Measurements from ENCODE around the gene LPAR1. TPM values are rescaled to one million over a fixed set of nuclear protein-coding genes. Genes with fewer than 3 reads are reported as not detected.

The LPAR1 gene
- total RNA-seq, 1 donor from 2014 or later: 0.56 TPM

DNA sequence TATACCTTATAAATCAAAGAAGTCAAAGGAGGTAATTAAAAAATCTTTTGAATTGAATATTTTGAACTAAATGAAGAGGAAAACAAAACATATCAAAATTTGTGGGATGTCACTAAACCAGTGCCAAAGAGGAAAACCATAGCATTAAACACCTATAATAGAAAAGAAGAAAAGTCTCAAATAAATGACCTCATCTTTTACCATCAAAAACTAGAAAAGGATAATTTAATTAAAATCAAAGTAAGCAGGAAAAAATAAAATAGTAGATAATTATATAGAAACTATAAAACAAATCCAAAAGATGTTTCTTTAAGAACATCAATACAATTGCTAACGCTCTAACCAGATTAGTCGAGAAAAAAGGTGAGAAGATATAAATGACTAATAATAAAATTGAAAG is 47.8 kb downstream of the LPAR1 start:
- no peak for DNase-seq
- Mint-ChIP-seq H3K27ac (ENCODE audit: unreplicated experiment) (no peak overlapping the region), H3K27me3 (ENCODE audit: unreplicated experiment) (peaks cover 1% of the 10 kb centered on the region), H3K4me1 (ENCODE audit: low read depth, unreplicated experiment) (no peaks in the 10 kb centered on the region), H3K36me3 (ENCODE audit: unreplicated experiment) (no peaks in the 10 kb centered on the region), H3K4me3 (ENCODE audit: unreplicated experiment) (no peak overlapping the region), H3K9me3 (ENCODE audit: unreplicated experiment) (no peaks in the 10 kb centered on the region)
- TF ChIP-seq, protein P1, sequence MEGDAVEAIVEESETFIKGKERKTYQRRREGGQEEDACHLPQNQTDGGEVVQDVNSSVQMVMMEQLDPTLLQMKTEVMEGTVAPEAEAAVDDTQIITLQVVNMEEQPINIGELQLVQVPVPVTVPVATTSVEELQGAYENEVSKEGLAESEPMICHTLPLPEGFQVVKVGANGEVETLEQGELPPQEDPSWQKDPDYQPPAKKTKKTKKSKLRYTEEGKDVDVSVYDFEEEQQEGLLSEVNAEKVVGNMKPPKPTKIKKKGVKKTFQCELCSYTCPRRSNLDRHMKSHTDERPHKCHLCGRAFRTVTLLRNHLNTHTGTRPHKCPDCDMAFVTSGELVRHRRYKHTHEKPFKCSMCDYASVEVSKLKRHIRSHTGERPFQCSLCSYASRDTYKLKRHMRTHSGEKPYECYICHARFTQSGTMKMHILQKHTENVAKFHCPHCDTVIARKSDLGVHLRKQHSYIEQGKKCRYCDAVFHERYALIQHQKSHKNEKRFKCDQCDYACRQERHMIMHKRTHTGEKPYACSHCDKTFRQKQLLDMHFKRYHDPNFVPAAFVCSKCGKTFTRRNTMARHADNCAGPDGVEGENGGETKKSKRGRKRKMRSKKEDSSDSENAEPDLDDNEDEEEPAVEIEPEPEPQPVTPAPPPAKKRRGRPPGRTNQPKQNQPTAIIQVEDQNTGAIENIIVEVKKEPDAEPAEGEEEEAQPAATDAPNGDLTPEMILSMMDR (IDR thresholded peaks at IDR 0.05; ENCODE audit: partially characterized antibody, unreplicated experiment): no peak

DNA sequence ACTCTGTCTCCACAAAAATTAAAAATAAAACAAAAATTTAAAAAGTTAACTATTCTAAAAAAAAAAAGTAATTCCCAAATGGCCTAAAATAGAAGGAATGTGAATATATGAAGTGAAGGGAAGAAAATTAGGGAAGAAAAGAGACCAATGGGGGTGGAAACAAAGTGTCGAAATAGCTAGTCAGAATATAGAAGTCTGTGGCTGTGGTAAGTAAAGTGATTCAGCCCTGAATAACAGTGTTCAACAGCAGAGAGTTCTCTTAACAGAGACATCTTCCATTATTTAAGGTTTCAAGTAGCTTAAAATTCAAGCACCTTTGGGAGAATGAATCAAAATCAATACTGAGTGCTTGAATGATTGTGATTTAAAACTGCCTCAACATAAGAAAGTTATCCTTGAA is 51.7 kb downstream of the LPAR1 start:
- Mint-ChIP-seq H3K9me3 (ENCODE audit: unreplicated experiment) (no peaks in the 10 kb centered on the region), H3K4me1 (ENCODE audit: low read depth, unreplicated experiment) (no peaks in the 10 kb centered on the region), H3K27me3 (ENCODE audit: unreplicated experiment) (peaks cover 1% of the 10 kb centered on the region), H3K36me3 (ENCODE audit: unreplicated experiment) (no peaks in the 10 kb centered on the region), H3K27ac (ENCODE audit: unreplicated experiment) (no peak overlapping the region), H3K4me3 (ENCODE audit: unreplicated experiment) (no peak overlapping the region)
- TF ChIP-seq, protein P1 (IDR thresholded peaks at IDR 0.05; ENCODE audit: partially characterized antibody, unreplicated experiment): no peak
- no peak for DNase-seq

DNA sequence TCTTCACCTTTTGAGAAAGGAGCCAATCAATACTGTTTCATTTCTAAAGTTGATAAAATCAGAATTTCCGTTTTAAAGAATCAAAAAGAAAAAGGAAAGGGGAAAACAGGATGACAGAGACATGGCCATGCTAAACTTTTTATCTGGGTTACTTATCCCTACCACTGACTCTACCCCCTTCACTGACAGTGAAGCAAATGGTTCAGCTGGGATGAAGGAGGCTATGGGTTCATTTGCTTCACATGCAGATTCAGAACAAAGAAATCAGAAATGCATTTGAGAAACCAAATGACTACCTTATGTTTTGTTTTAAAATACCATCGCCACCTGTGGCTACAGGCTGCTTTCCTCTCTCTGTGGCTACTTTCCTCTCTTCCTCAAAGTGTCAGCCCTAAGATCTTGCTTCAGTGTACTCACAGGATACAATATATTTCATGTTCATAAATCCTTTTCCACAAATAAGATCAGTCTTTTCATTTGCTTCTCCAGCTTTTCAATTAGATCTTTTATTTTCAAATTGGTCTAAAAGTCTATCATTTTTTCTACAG is 53.3 kb downstream of the LPAR1 start:
- Mint-ChIP-seq H3K4me1 (ENCODE audit: low read depth, unreplicated experiment) (no peaks in the 10 kb centered on the region), H3K9me3 (ENCODE audit: unreplicated experiment) (no peaks in the 10 kb centered on the region), H3K27me3 (ENCODE audit: unreplicated experiment) (no peaks in the 10 kb centered on the region), H3K27ac (ENCODE audit: unreplicated experiment) (no peak overlapping the region), H3K4me3 (ENCODE audit: unreplicated experiment) (no peak overlapping the region), H3K36me3 (ENCODE audit: unreplicated experiment) (no peaks in the 10 kb centered on the region)
- DNase-seq: no peak
- TF ChIP-seq, protein P1 (IDR thresholded peaks at IDR 0.05; ENCODE audit: partially characterized antibody, unreplicated experiment): no peak

DNA sequence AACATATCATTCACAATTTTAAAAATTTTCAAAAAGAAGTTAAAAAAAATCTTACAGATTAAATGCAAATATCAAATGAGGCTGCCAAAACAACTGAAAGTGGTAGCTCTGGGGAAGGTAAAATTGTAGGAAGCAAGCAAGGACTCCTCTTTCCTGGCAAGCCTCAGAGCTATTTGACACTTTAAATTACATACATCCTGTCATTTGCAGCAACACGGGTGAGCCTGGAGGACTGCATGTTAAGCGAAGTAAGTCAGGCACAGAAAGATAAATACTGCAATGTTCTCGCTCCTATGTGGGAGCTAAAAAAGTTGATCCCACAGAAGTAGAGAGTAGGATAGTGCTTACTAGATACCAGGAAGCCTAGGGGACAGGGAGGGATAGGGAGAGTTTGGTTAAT is 58.0 kb downstream of the LPAR1 start:
- Mint-ChIP-seq H3K36me3 (ENCODE audit: unreplicated experiment) (no peaks in the 10 kb centered on the region), H3K9me3 (ENCODE audit: unreplicated experiment) (no peaks in the 10 kb centered on the region), H3K27ac (ENCODE audit: unreplicated experiment) (no peak overlapping the region), H3K4me3 (ENCODE audit: unreplicated experiment) (no peak overlapping the region), H3K4me1 (ENCODE audit: low read depth, unreplicated experiment) (no peaks in the 10 kb centered on the region), H3K27me3 (ENCODE audit: unreplicated experiment) (no peaks in the 10 kb centered on the region)
- no peak for DNase-seq
- TF ChIP-seq, protein P1 (IDR thresholded peaks at IDR 0.05; ENCODE audit: partially characterized antibody, unreplicated experiment): no peak

DNA sequence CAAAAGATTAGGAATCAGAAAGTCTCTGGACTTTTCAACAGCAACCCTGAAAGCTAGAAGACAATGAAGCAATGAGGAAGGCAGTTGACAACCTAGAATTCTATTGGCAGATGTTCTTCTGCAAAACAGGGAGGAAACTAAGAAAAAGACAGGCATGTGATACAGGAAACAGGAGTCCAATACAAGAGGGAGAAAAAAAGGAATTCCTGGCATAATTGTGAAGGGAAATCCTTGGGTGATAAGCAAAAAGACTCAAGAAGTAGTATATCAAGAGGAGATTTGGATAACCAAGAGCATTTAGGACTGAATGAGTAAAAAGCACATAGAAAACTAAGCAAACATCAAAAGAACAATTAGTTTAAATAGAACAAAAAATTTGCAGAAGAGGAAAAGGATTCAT is 58.6 kb downstream of the LPAR1 start:
- Mint-ChIP-seq H3K9me3 (ENCODE audit: unreplicated experiment) (no peaks in the 10 kb centered on the region), H3K4me1 (ENCODE audit: low read depth, unreplicated experiment) (no peaks in the 10 kb centered on the region), H3K4me3 (ENCODE audit: unreplicated experiment) (no peak overlapping the region), H3K36me3 (ENCODE audit: unreplicated experiment) (no peaks in the 10 kb centered on the region), H3K27ac (ENCODE audit: unreplicated experiment) (no peak overlapping the region), H3K27me3 (ENCODE audit: unreplicated experiment) (no peaks in the 10 kb centered on the region)
- DNase-seq: no peak
- TF ChIP-seq, protein P1 (IDR thresholded peaks at IDR 0.05; ENCODE audit: partially characterized antibody, unreplicated experiment): no peak
